Measurements from ENCODE around the gene ZNF341. TPM values are rescaled to one million over a fixed set of nuclear protein-coding genes. Genes with fewer than 3 reads are reported as not detected.

Gene ZNF341
- 3.3 TPM for total RNA-seq (ENCODE audit: unreplicated experiment)
- long read RNA-seq, partial matches to known transcripts, result 1 of 1 reads
- long read RNA-seq, other reads (novel, unspliced or antisense), result 0 of 1 reads

- H3K9me3 Mint-ChIP-seq (ENCODE audit: unreplicated experiment), result peaks cover 13% of the 10 kb centered on the region
- TF ChIP-seq CTCF (IDR thresholded peaks at IDR 0.05; ENCODE audit: partially characterized antibody, unreplicated experiment), result peak; percentile 88
- peak within 1 kb of the TSS; percentile 85 for H3K27ac Mint-ChIP-seq (ENCODE audit: unreplicated experiment)
Measured at GRCh38 chr20:33731693-33732165, at the start of gene ZNF341. ZNF341 (plus strand) TSS chr20:33731996; CDS start chr20:33732022, 26 bp downstream.

GRCh38 chr20:33684533-33685327 lies 47.1 kb upstream of the ZNF341 start:
- no peak for TF ChIP-seq CTCF (IDR thresholded peaks at IDR 0.05; ENCODE audit: partially characterized antibody, unreplicated experiment)
- Mint-ChIP-seq H3K27ac (ENCODE audit: unreplicated experiment) (peak overlapping the region; percentile 96), H3K4me3 (ENCODE audit: unreplicated experiment) (peak overlapping the region; percentile 88), H3K27me3 (ENCODE audit: unreplicated experiment) (peaks cover 16% of the 10 kb centered on the region), H3K4me1 (ENCODE audit: low read depth, unreplicated experiment) (peaks cover 26% of the 10 kb centered on the region), H3K36me3 (ENCODE audit: unreplicated experiment) (no peaks in the 10 kb centered on the region), H3K9me3 (ENCODE audit: unreplicated experiment) (peaks cover 10% of the 10 kb centered on the region)
- no peak for DNase-seq

More at GRCh38 chr20:33731693-33732165, at the start of gene ZNF341:
- Mint-ChIP-seq H3K4me1 (ENCODE audit: low read depth, unreplicated experiment) (peaks cover 6% of the 10 kb centered on the region), H3K27me3 (ENCODE audit: unreplicated experiment) (peaks cover 11% of the 10 kb centered on the region), H3K36me3 (ENCODE audit: unreplicated experiment) (peaks cover 6% of the 10 kb centered on the region), H3K4me3 (ENCODE audit: unreplicated experiment) (peak within 1 kb of the TSS; percentile 85)
- DNase-seq, result peak; percentile 92

GRCh38 chr20:33685328-33686099 lies 46.3 kb upstream of the ZNF341 start:
- no peaks in the 10 kb centered on the region for H3K36me3 Mint-ChIP-seq (ENCODE audit: unreplicated experiment)

GRCh38 chr20:33686100-33686983 lies 45.5 kb upstream of the ZNF341 start, which contains the start of gene E2F1:
E2F1 (minus strand) TSS chr20:33686385; CDS start chr20:33686264, 121 bp downstream.
- peaks cover 10% of the 10 kb centered on the region for H3K9me3 Mint-ChIP-seq (ENCODE audit: unreplicated experiment)
- TF ChIP-seq CTCF (IDR thresholded peaks at IDR 0.05; ENCODE audit: partially characterized antibody, unreplicated experiment), result no peak

More at GRCh38 chr20:33685328-33686099, 46.3 kb upstream of the ZNF341 start:
- TF ChIP-seq CTCF (IDR thresholded peaks at IDR 0.05; ENCODE audit: partially characterized antibody, unreplicated experiment), result no peak
- Mint-ChIP-seq H3K27me3 (ENCODE audit: unreplicated experiment) (peaks cover 16% of the 10 kb centered on the region), H3K9me3 (ENCODE audit: unreplicated experiment) (peaks cover 10% of the 10 kb centered on the region), H3K4me3 (ENCODE audit: unreplicated experiment) (peak overlapping the region; percentile 88), H3K4me1 (ENCODE audit: low read depth, unreplicated experiment) (peaks cover 30% of the 10 kb centered on the region), H3K27ac (ENCODE audit: unreplicated experiment) (peak overlapping the region; percentile 96)
- DNase-seq, result peak; percentile 89

More at GRCh38 chr20:33686100-33686983, 45.5 kb upstream of the ZNF341 start, which contains the start of gene E2F1:
- Mint-ChIP-seq H3K4me1 (ENCODE audit: low read depth, unreplicated experiment) (peaks cover 22% of the 10 kb centered on the region), H3K27ac (ENCODE audit: unreplicated experiment) (peak within 1 kb of the TSS; percentile 96), H3K36me3 (ENCODE audit: unreplicated experiment) (no peaks in the 10 kb centered on the region), H3K27me3 (ENCODE audit: unreplicated experiment) (peaks cover 16% of the 10 kb centered on the region), H3K4me3 (ENCODE audit: unreplicated experiment) (peak within 1 kb of the TSS; percentile 88)
- DNase-seq, result peak; percentile 99
